HEK293T (cell line): Measurements from ENCODE around the gene CLDN8.

Experiments used
- FOXA1 ChIP-seq: fragments of 450-650 bp; IDR thresholded peaks from 2 replicates; pipeline ENCODE4 v1.6.1; 2016; ENCODE audit warnings: mild to moderate bottlenecking
- HDGF ChIP-seq: fragments of 450-650 bp; IDR thresholded peaks from 2 replicates; pipeline ENCODE4 v1.6.1; 2017; ENCODE audit warnings: antibody characterized with exemption, borderline replicate concordance
- L3MBTL2 ChIP-seq: fragments of 450-650 bp; conservative IDR thresholded peaks from 2 replicates; pipeline ENCODE4 v1.6.1; 2016; ENCODE audit warnings: mild to moderate bottlenecking
- TARDBP ChIP-seq: fragments of 450-650 bp; IDR thresholded peaks from 2 replicates; pipeline ENCODE4 v1.6.1; 2016

- no peak for TF ChIP-seq L3MBTL2
- no peak for TF ChIP-seq TARDBP
- TF ChIP-seq HDGF, result no peak
- TF ChIP-seq FOXA1, result no peak
Measured at GRCh38 chr21:30193201-30193600, 22.7 kb downstream of the CLDN8 start.
